Mesenchymal stem cell (in vitro differentiated cells and primary cell): ENCODE results near the gene ZNF407.

Experiments used
- DNase-seq: peaks from one replicate; pipeline ENCODE4 v3.0.0-alpha.2; 2013
- H2AFZ ChIP-seq: one replicate; pipeline ENCODE4 v1.6.1; 2013; ENCODE audit warnings: low read depth, mild to moderate bottlenecking, control low read depth, inconsistent platforms, low read length, moderate library complexity
- H2AK5ac ChIP-seq: 2 replicates; pipeline ENCODE4 v1.6.1; 2013; ENCODE audit warnings: low read length, moderate library complexity, mild to moderate bottlenecking, inconsistent platforms; ENCODE audit not compliant: severe bottlenecking
- H2BK120ac ChIP-seq: one replicate; pipeline ENCODE4 v1.6.1; 2013; ENCODE audit warnings: low read depth, mild to moderate bottlenecking, inconsistent platforms, low read length, moderate library complexity
- H2BK12ac ChIP-seq, 2 experiments: one replicate each; pipeline ENCODE4 v1.6.1; 2013; ENCODE audit warnings: inconsistent platforms in 2 of 2, low read length in 2 of 2, mild to moderate bottlenecking in 2 of 2, moderate library complexity in 2 of 2, control low read depth in 1 of 2
- H2BK15ac ChIP-seq: one replicate; pipeline ENCODE4 v1.6.1; 2013; ENCODE audit warnings: mild to moderate bottlenecking, low read depth, inconsistent platforms; ENCODE audit not compliant: poor library complexity, severe bottlenecking
- H2BK5ac ChIP-seq: 2 replicates; pipeline ENCODE4 v1.6.1; 2013; ENCODE audit warnings: low read depth, mild to moderate bottlenecking, low read length, control low read depth, inconsistent platforms; ENCODE audit not compliant: poor library complexity, severe bottlenecking
- H3K14ac ChIP-seq, 2 experiments: one replicate each; pipeline ENCODE4 v1.6.1; 2013; ENCODE audit warnings: inconsistent platforms in 2 of 2, low read length in 2 of 2, control low read depth in 1 of 2, mild to moderate bottlenecking in 1 of 2, moderate library complexity in 1 of 2
- H3K18ac ChIP-seq, 2 experiments: one replicate each; pipeline ENCODE4 v1.6.1; 2013; ENCODE audit warnings: inconsistent platforms in 2 of 2, low read length in 2 of 2, control low read depth in 1 of 2, low read depth in 1 of 2, mild to moderate bottlenecking in 1 of 2
- H3K23ac ChIP-seq, 2 experiments: one replicate each; pipeline ENCODE4 v1.6.1; 2013; ENCODE audit warnings: inconsistent platforms in 2 of 2, low read length in 2 of 2, mild to moderate bottlenecking in 2 of 2, moderate library complexity in 2 of 2, control low read depth in 1 of 2
- H3K27ac ChIP-seq: 2 replicates; pipeline ENCODE4 v1.5.1; 2013; ENCODE audit warnings: mild to moderate bottlenecking, moderate library complexity, low read length, control low read depth, inconsistent platforms; ENCODE audit not compliant: poor library complexity, severe bottlenecking
- H3K27me3 ChIP-seq, 2 experiments: 2 replicates each; pipeline versions ENCODE4 v1.6.1 to v1.7.0; 2013; ENCODE audit warnings: low read length in 2 of 2, mild to moderate bottlenecking in 2 of 2, moderate library complexity in 2 of 2, control low read depth in 1 of 2, inconsistent platforms in 1 of 2; ENCODE audit not compliant: control insufficient read depth in 1 of 2, insufficient read depth in 1 of 2
- H3K36me3 ChIP-seq, 2 experiments: 2 replicates each; pipeline versions ENCODE4 v1.6.1 to v1.7.0; 2013; ENCODE audit warnings: low read length in 2 of 2, control low read depth in 1 of 2, inconsistent platforms in 1 of 2, low read depth in 1 of 2, mild to moderate bottlenecking in 1 of 2; ENCODE audit not compliant: insufficient read depth in 2 of 2, control insufficient read depth in 1 of 2
- H3K4ac ChIP-seq, 2 experiments: one replicate each; pipeline ENCODE4 v1.6.1; 2013; ENCODE audit warnings: inconsistent platforms in 2 of 2, low read length in 2 of 2, mild to moderate bottlenecking in 2 of 2, moderate library complexity in 2 of 2, control low read depth in 1 of 2, low read depth in 1 of 2
- H3K4me1 ChIP-seq: 2 replicates; pipeline ENCODE4 v1.6.1; 2013; ENCODE audit warnings: low read depth, low read length, control low read depth; ENCODE audit not compliant: control insufficient read depth, insufficient read depth
- H3K4me2 ChIP-seq: 2 replicates; pipeline ENCODE4 v1.6.1; 2013; ENCODE audit warnings: low read length, mild to moderate bottlenecking, inconsistent platforms; ENCODE audit not compliant: poor library complexity, severe bottlenecking
- H3K4me3 ChIP-seq, 2 experiments: 2 replicates each; pipeline versions ENCODE4 v1.5.1 to v1.7.0; 2013; ENCODE audit warnings: low read length in 2 of 2, mild to moderate bottlenecking in 2 of 2, control low read depth in 1 of 2, low read depth in 1 of 2; ENCODE audit not compliant: insufficient read depth in 1 of 2
- H3K79me1 ChIP-seq: replicated peaks from 2 replicates; pipeline ENCODE4 v1.6.1; 2013; ENCODE audit warnings: mild to moderate bottlenecking, control low read depth, low read length, inconsistent platforms; ENCODE audit not compliant: poor library complexity, severe bottlenecking
- H3K9ac ChIP-seq: 2 replicates; pipeline ENCODE4 v1.7.0; 2013; ENCODE audit warnings: mild to moderate bottlenecking, low read length, moderate library complexity
- H3K9me3 ChIP-seq: 2 replicates; pipeline ENCODE4 v1.7.0; 2013; ENCODE audit warnings: mild to moderate bottlenecking, low read length; ENCODE audit not compliant: control insufficient read depth
- H4K8ac ChIP-seq: one replicate; pipeline ENCODE4 v1.6.1; 2013; ENCODE audit warnings: inconsistent platforms, mild to moderate bottlenecking, low read length, moderate library complexity
- H4K91ac ChIP-seq: one replicate; pipeline ENCODE4 v1.6.1; 2013; ENCODE audit warnings: mild to moderate bottlenecking, low read length, inconsistent platforms
- whole genome bisulfite sequencing: methylation state at CpG from one replicate; pipeline ENCODE4 v1.1.7; 2013; ENCODE audit warnings: mixed read lengths; 5-methylcytosine and 5-hydroxymethylcytosine counted together

ZNF407 gene

DNA sequence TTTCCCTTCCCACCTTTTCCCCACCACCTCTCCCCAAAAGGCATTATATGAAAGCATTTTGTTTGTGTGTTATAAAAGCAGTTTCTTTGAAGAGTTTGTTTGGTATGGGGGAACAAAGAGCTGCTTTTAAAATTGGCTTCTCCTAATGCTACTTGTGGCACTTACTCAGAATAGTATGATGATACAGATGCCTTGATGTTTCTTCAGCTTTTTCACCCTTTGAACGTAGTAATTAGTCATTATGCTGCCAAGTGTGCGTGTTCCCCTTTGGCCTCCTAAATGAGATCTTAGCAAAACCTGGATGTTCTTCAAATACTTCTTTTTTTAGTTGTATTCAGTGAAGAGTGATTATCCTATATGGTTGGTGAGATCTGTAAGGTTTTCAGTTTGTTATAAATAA lies 427.9 kb downstream of the ZNF407 start:
- Histone ChIP-seq H2BK120ac (no peak overlapping the region), H2BK15ac (no peak overlapping the region), H2BK12ac (no peak overlapping the region), H2AK5ac (no peak overlapping the region), H3K27ac (no peak overlapping the region), H3K9ac (no peak overlapping the region), H3K23ac (no peak overlapping the region), H3K79me1 (no peaks in the 10 kb centered on the region), H3K4ac (no peak overlapping the region), H2AFZ (no peak overlapping the region), H3K36me3 (no peaks in the 10 kb centered on the region), H3K14ac (no peak overlapping the region), H3K4me2 (no peak overlapping the region), H3K18ac (no peak overlapping the region), H3K4me1 (peaks cover 2% of the 10 kb centered on the region), H3K4me3 (no peak overlapping the region), H3K9me3 (no peaks in the 10 kb centered on the region), H4K8ac (no peak overlapping the region), H3K27me3 (no peaks in the 10 kb centered on the region), H4K91ac (no peak overlapping the region), H2BK5ac (no peak overlapping the region)
- DNase-seq = no peak
- 94% methylated on average over 2 of the region's 2 CpGs for WGBS

DNA sequence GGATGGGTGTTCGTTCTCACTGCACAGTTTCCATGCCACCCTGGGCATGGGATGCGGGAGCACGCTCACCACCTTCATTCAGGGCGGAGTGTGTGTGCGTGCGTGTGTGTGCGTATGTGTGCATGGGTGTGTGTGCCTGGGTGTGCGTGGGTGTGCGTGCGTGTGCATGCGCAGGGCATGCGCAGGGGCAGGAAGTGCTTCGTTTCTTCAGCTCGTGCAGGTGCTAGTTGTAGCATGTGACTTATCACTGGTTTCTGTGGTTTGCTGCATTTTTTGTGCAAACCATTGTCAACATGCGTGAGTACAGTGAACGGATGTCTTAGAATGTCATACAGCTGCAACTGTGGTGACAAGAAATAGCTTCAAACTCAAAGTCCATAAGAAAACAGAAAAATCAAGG lies 431.8 kb downstream of the ZNF407 start:
- Histone ChIP-seq H2BK15ac (no peak overlapping the region), H2BK5ac (no peak overlapping the region)
- WGBS = 97% methylated on average over 16 of the region's 16 CpGs

DNA sequence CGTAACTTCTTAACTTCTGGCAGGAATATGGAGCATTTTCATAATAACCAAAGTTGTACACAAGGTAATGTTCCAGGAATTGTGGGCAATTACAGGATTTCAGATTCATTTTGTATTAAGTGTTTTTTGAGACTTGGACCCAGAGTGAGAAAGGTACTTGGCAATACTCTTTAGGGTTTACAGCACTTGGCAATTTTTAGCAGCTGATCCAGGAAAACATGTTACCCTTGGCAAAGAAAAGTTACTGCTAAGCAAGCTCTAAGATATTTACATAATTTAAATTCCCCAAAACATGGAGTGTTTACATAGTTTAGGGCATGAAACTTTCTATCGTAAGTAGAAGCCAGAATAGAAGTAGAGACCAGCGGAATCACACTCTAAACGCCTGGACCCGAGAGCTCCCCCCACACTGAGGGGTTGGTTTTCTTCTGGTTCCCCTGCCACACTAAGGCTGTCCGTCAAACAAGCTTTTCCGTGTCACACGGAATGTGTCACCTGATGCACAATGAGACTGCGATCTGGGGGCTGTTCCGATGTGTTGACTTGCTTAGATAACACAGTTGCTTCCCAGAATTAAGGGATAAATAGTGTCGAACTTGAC lies 434.1 kb downstream of the ZNF407 start:
- H2AFZ ChIP-seq = no peak overlapping the region
- no peak overlapping the region for H3K4me2 ChIP-seq
- no peaks in the 10 kb centered on the region for H3K36me3 ChIP-seq
- WGBS = 87% methylated on average over 11 of the region's 11 CpGs
- peaks cover 3% of the 10 kb centered on the region for H3K79me1 ChIP-seq
- no peak overlapping the region for H2BK5ac ChIP-seq
- H2BK12ac ChIP-seq = no peak overlapping the region
- H4K91ac ChIP-seq = no peak overlapping the region
- H3K9ac ChIP-seq = no peak overlapping the region
- no peak overlapping the region for H3K4me3 ChIP-seq
- H3K27ac ChIP-seq = no peak overlapping the region
- no peaks in the 10 kb centered on the region for H3K9me3 ChIP-seq
- peak overlapping the region in 1 of 2 experiments; percentile 42 for H3K18ac ChIP-seq
- H3K4ac ChIP-seq = no peak overlapping the region
- H3K23ac ChIP-seq = no peak overlapping the region
- no peak overlapping the region for H2BK120ac ChIP-seq
- no peaks in the 10 kb centered on the region for H3K27me3 ChIP-seq
- no peak for DNase-seq
- H2AK5ac ChIP-seq = no peak overlapping the region
- no peak overlapping the region for H2BK15ac ChIP-seq
- no peak overlapping the region for H4K8ac ChIP-seq
- H3K14ac ChIP-seq = no peak overlapping the region
- H3K4me1 ChIP-seq = peaks cover 2% of the 10 kb centered on the region

More for the DNA sequence above, 431.8 kb downstream of the ZNF407 start:
- Histone ChIP-seq H3K4ac (no peak overlapping the region), H3K4me1 (peaks cover 2% of the 10 kb centered on the region), H3K23ac (no peak overlapping the region), H3K4me2 (no peak overlapping the region), H2AFZ (no peak overlapping the region), H4K91ac (no peak overlapping the region), H3K79me1 (peaks cover 3% of the 10 kb centered on the region), H3K4me3 (no peak overlapping the region), H2AK5ac (no peak overlapping the region), H3K9ac (no peak overlapping the region), H3K27me3 (no peaks in the 10 kb centered on the region), H3K14ac (no peak overlapping the region), H3K18ac (no peak overlapping the region), H4K8ac (no peak overlapping the region), H3K36me3 (no peaks in the 10 kb centered on the region), H3K27ac (no peak overlapping the region), H2BK12ac (no peak overlapping the region), H3K9me3 (no peaks in the 10 kb centered on the region), H2BK120ac (no peak overlapping the region)
- no peak for DNase-seq

DNA sequence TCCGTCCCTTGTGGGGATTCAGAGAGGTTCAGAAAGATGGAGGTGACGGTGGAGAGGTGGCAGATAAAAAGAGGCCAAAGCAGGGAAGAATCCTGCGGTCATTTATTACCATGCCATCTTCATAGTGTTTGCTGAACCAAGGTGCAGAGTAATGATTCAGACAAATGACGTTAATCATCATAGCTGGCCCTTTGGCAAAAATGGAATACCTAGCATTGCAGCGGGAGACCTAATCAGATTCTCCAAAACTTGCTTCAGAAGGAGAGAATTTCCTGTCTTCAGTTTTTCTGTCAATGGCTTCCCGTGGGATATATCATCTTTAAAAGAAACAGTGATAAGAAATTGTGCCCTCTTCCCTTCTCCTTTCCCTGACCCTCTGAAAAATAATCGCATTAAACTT lies 435.8 kb downstream of the ZNF407 start:
- no peak overlapping the region for H3K27ac ChIP-seq
- no peaks in the 10 kb centered on the region for H3K36me3 ChIP-seq
- no peak overlapping the region for H3K9ac ChIP-seq
- no peak overlapping the region for H3K23ac ChIP-seq
- no peak overlapping the region for H2BK5ac ChIP-seq
- no peak overlapping the region for H3K4me3 ChIP-seq
- no peak overlapping the region for H2AFZ ChIP-seq
- H4K91ac ChIP-seq = no peak overlapping the region
- no peak for DNase-seq
- no peak overlapping the region for H3K14ac ChIP-seq
- H3K4me1 ChIP-seq = peaks cover 2% of the 10 kb centered on the region
- no peaks in the 10 kb centered on the region for H3K27me3 ChIP-seq
- no peak overlapping the region for H2AK5ac ChIP-seq
- H2BK15ac ChIP-seq = no peak overlapping the region
- no peaks in the 10 kb centered on the region for H3K9me3 ChIP-seq
- 93% methylated on average over 6 of the region's 7 CpGs for WGBS
- peaks cover 3% of the 10 kb centered on the region for H3K79me1 ChIP-seq
- H3K18ac ChIP-seq = peak overlapping the region in 1 of 2 experiments; percentile 19
- H2BK120ac ChIP-seq = no peak overlapping the region
- no peak overlapping the region for H3K4me2 ChIP-seq
- H3K4ac ChIP-seq = no peak overlapping the region
- no peak overlapping the region for H4K8ac ChIP-seq
- H2BK12ac ChIP-seq = no peak overlapping the region
